WERI-Rb-1 (cell line): ENCODE results near the gene RARRES1.

Source experiments
- DNase-seq: peaks from one replicate; pipeline ENCODE4 v3.0.0-alpha.2; 2020
- H3K27ac ChIP-seq: fragments of 250-450 bp; sonication (Bioruptor Pico); 2 replicates; pipeline ENCODE4 v1.5.1; 2020; ENCODE audit warnings: mild to moderate bottlenecking, moderate library complexity
- H3K27me3 ChIP-seq: fragments of 250-450 bp; sonication (Bioruptor Pico); 2 replicates; pipeline ENCODE4 v1.5.1; 2021; ENCODE audit warnings: mild to moderate bottlenecking, low read depth, moderate library complexity; ENCODE audit not compliant: insufficient read depth, severe bottlenecking
- H3K36me3 ChIP-seq: fragments of 250-450 bp; sonication (Bioruptor Pico); 2 replicates; pipeline ENCODE4 v1.5.1; 2020; ENCODE audit warnings: mild to moderate bottlenecking, moderate library complexity
- H3K4me3 ChIP-seq: 2 replicates; pipeline ENCODE4 v1.5.1; 2011; ENCODE audit warnings: low read depth, mild to moderate bottlenecking, control low read depth, low read length
- H3K9me3 ChIP-seq: fragments of 250-450 bp; sonication (Bioruptor Pico); 2 replicates; pipeline ENCODE4 v1.5.1; 2021; ENCODE audit warnings: mild to moderate bottlenecking, moderate library complexity; ENCODE audit not compliant: severe bottlenecking
- CTCF ChIP-seq: IDR thresholded peaks from 2 replicates; pipeline ENCODE4 v1.5.1; 2011; ENCODE audit warnings: low read depth, mild to moderate bottlenecking, control low read depth, inconsistent platforms, low read length

The RARRES1 gene

DNA sequence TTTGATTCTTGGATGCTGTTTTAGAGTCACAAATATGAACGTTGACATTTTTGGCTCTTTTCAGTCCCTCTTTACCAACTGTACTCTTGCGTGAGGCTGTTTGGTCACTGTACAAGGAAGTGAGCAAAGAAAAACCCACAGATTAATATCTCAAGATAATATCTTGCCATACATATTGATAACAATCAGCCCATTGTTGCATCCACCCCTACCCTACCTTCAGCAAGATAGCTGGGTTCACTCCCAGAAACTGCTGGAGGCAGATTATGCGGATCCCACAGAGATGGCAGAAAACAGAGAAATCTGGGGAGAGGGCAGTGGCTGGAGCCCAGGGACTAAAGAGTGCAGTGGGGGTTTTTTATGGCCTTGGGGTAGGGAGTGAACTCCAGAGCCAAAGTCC, 39.7 kb upstream of the RARRES1 start:
- no peaks in the 10 kb centered on the region for H3K27me3 ChIP-seq
- no peak overlapping the region for H3K4me3 ChIP-seq
- H3K36me3 ChIP-seq = no peaks in the 10 kb centered on the region
- no peak for TF ChIP-seq CTCF
- H3K27ac ChIP-seq = no peak overlapping the region
- H3K9me3 ChIP-seq = no peaks in the 10 kb centered on the region
- DNase-seq = no peak

DNA sequence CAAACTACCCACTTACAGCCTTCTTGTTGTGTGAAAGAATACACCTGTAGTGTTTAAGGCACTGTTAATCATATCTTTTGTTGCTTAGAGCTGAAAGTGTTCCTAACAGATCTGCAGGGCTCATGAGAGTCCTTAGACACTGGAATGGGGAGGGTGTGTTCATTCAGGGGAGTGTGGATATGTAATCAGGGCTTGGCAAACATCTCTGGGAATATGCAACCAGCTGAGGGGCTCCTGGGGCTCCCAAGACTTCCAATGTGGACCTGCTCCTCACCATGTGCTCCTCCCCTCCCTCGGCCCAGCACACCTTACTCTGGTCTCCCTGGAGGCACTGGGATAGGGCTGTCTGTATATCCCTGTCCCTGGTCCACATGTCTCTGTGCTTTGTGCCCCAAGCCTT, 39.3 kb upstream of the RARRES1 start:
- no peak overlapping the region for H3K27ac ChIP-seq
- H3K36me3 ChIP-seq = no peaks in the 10 kb centered on the region
- no peak for DNase-seq

GRCh38 chr3:158770741-158771350, 38.6 kb upstream of the RARRES1 start:
- H3K4me3 ChIP-seq = no peak overlapping the region
- TF ChIP-seq CTCF = no peak
- H3K9me3 ChIP-seq = no peaks in the 10 kb centered on the region
- no peaks in the 10 kb centered on the region for H3K36me3 ChIP-seq
- H3K27ac ChIP-seq = no peak overlapping the region
- no peaks in the 10 kb centered on the region for H3K27me3 ChIP-seq
- DNase-seq = no peak

More for the DNA sequence above, 39.3 kb upstream of the RARRES1 start:
- no peak for TF ChIP-seq CTCF
- Histone ChIP-seq H3K4me3 (no peak overlapping the region), H3K9me3 (no peaks in the 10 kb centered on the region), H3K27me3 (no peaks in the 10 kb centered on the region)

DNA sequence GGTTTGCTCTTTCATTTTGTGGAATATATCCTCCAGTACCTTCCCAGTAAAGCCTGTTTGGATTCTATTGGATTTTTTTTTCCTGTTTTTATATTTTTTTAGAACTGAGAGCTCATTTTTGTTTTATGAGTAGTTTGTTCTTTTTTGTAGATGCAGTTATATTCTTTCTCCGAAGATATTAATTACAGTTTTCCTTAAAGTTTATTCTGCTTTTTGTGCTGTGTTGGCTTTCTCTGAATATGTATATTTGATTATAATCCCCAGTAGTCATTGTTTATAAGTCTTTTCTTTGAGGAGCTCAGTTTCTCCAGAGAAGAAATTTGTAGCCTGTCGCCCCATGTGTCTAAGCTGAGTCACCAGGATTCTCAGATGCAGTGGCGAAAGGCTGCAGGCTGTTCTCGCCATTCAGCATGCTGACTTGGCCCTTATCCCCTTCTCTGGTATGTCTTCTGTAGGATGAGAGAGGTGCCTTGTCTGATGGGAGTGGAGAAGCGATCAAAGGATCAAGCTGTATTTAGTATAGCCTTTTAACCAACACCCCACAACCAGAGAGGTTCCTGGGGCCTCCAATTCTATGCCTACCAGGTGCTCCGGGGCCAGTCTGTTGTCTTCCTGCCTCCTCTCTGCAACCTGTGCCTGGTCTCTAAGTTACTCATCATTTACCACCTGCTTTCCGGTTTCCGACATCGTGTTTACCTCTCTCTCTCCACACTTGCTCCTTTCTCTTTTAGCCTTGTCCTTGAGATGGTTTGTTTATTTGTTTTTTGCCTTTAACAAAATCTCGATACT, 37.9 kb upstream of the RARRES1 start:
- Histone ChIP-seq H3K9me3 (no peaks in the 10 kb centered on the region), H3K36me3 (no peaks in the 10 kb centered on the region), H3K4me3 (no peak overlapping the region), H3K27ac (no peak overlapping the region), H3K27me3 (no peaks in the 10 kb centered on the region)
- no peak for TF ChIP-seq CTCF
- DNase-seq = no peak

- Histone ChIP-seq H3K36me3 (no peaks in the 10 kb centered on the region), H3K4me3 (no peak overlapping the region), H3K9me3 (no peaks in the 10 kb centered on the region), H3K27me3 (no peaks in the 10 kb centered on the region), H3K27ac (no peak overlapping the region)
- TF ChIP-seq CTCF = no peak
- no peak for DNase-seq
Measured at GRCh38 chr3:158769549-158769948, 37.3 kb upstream of the RARRES1 start.
